Left colon (tissue), 2 donors: ENCODE measurements around the gene EPYC. TPM values are rescaled to one million over a fixed set of nuclear protein-coding genes. Genes with fewer than 3 reads are reported as not detected.

ENCODE experiments used
- ATAC-seq: fragments of 200-7000 bp; cut with Tn5 transposase; one replicate; pipeline ENCODE4 v1.9.1; 2020; ENCODE audit warnings: mild to moderate bottlenecking, moderate library complexity
- DNase-seq, 2 donors: peaks; one replicate each; pipeline ENCODE4 v3.0.0-alpha.2; 2020
- intact Hi-C, 2 donors: fragments of 100-400 bp; cut with DNase I in 1 of 2; cut with micrococcal nuclease in 1 of 2; formaldehyde crosslinking; loops; one replicate each; pipeline versions ENCODE4 v1.11.2 to v1.14.0; 2022; cut with DNase I, micrococcal nuclease
- long read RNA-seq: library from polyadenylated mRNA; unstranded; transcript quantifications from one replicate; pipeline ENCODE4 v2.0.0, GENCODE V29; 2021
- total RNA-seq, 2 donors: library from RNA; stranded (reverse); fragmentation: NEBNext Ultra II Directional; extraction: Animal tissue kit (Norgen Biotek cat#: 25700); gene quantifications; one replicate each; pipeline ENCODE4 v1.2.1, GENCODE V29; 2021
- donor health status: DM: no; HTN: no; CAD: no.
- donor health status: DM: yes; HTN: yes; CAD: no.

Gene EPYC
- total RNA-seq, result not detected
- long read RNA-seq, result 0 reads

GRCh38 chr12:91004872-91005271 lies at the start of gene EPYC:
EPYC (minus strand) TSS chr12:91004972; CDS start chr12:91002565, 2,407 bp downstream.
- ATAC-seq (no peak), DNase-seq (no peak)
- intact Hi-C loops, result no loop called here

- DNase-seq (no peak), ATAC-seq (no peak)
- intact Hi-C loops, result no loop called here
Measured at GRCh38 chr12:91053951-91054715, 49.4 kb upstream of the EPYC start.

GRCh38 chr12:91052026-91052425 lies 47.3 kb upstream of the EPYC start:
- no peak for DNase-seq
- intact Hi-C loops, result no loop called here
- no peak for ATAC-seq

- DNase-seq (no peak), ATAC-seq (no peak)
- intact Hi-C loops, result no loop called here
Measured at GRCh38 chr12:91044586-91044985, 39.8 kb upstream of the EPYC start.

GRCh38 chr12:91043408-91043807 lies 38.6 kb upstream of the EPYC start:
- no peak for DNase-seq
- intact Hi-C loops, result no loop called here
- ATAC-seq, result no peak

GRCh38 chr12:91040096-91040755 lies 35.5 kb upstream of the EPYC start:
- DNase-seq, result no peak
- no peak for ATAC-seq
- intact Hi-C loops, result no loop called here

- intact Hi-C loops, result no loop called here
- ATAC-seq (no peak), DNase-seq (no peak)
Measured at GRCh38 chr12:91037276-91037675, 32.5 kb upstream of the EPYC start.

GRCh38 chr12:91033251-91033650 lies 28.5 kb upstream of the EPYC start:
- DNase-seq, result no peak
- no peak for ATAC-seq
- intact Hi-C loops, result no loop called here

GRCh38 chr12:91023326-91024004 lies 18.7 kb upstream of the EPYC start:
- ATAC-seq (no peak), DNase-seq (no peak)
- intact Hi-C loops, result no loop called here

GRCh38 chr12:91021076-91021475 lies 16.3 kb upstream of the EPYC start:
- DNase-seq, result no peak
- intact Hi-C loops, result no loop called here
- ATAC-seq, result no peak

GRCh38 chr12:91019455-91019854 lies 14.7 kb upstream of the EPYC start:
- DNase-seq (no peak), ATAC-seq (no peak)
- intact Hi-C loops, result no loop called here

- intact Hi-C loops, result no loop called here
- ATAC-seq (no peak), DNase-seq (no peak)
Measured at GRCh38 chr12:91017511-91018263, 12.9 kb upstream of the EPYC start.

- intact Hi-C loops, result no loop called here
- no peak for DNase-seq
- ATAC-seq, result no peak
Measured at GRCh38 chr12:91017043-91017442, 12.3 kb upstream of the EPYC start.

- no peak for DNase-seq
- intact Hi-C loops, result no loop called here
- no peak for ATAC-seq
Measured at GRCh38 chr12:91009319-91009950, 4.7 kb upstream of the EPYC start.

- no peak for DNase-seq
- no peak for ATAC-seq
- intact Hi-C loops, result no loop called here
Measured at GRCh38 chr12:91007531-91008290, 2.9 kb upstream of the EPYC start.

GRCh38 chr12:91003737-91004136 lies 1.0 kb downstream of the EPYC start:
- intact Hi-C loops, result no loop called here
- ATAC-seq (no peak), DNase-seq (no peak)

GRCh38 chr12:91001306-91001705 lies 3.5 kb downstream of the EPYC start:
- no peak for ATAC-seq
- no peak for DNase-seq
- intact Hi-C loops, result no loop called here

GRCh38 chr12:90999966-91000365 lies 4.8 kb downstream of the EPYC start:
- DNase-seq, result no peak
- no peak for ATAC-seq
- intact Hi-C loops, result no loop called here
